AG04450 (cell line): ENCODE results near the gene KCNQ1OT1. TPM values are rescaled to one million over a fixed set of nuclear protein-coding genes. Genes with fewer than 3 reads are reported as not detected.

Experiments
- CTCF ChIA-PET: fragments of 300-600, 350-600 bp; formaldehyde crosslinking; extraction: SDS; loops from one replicate; lab custom pipeline; 2022; ENCODE audit warnings: antibody characterized with exemption, inconsistent platforms; lab: Charles Lee
- POLR2A ChIA-PET: fragments of 350-600 bp; formaldehyde crosslinking; extraction: SDS; loops from one replicate; lab custom pipeline; 2021; ENCODE audit warnings: antibody characterized with exemption, inconsistent platforms; lab: Yijun Ruan, JAX
- DNase-seq: peaks from one replicate; pipeline ENCODE4 v3.0.0-alpha.2; 2011; ENCODE audit warnings: low read depth, low spot score
- H3K27ac ChIP-seq: one replicate; pipeline ENCODE4 v1.5.1; 2012; ENCODE audit warnings: low read depth, low read length, control low read depth
- H3K27me3 ChIP-seq: one replicate; pipeline ENCODE4 v1.6.0; 2012; ENCODE audit warnings: low read length; ENCODE audit not compliant: control insufficient read depth, insufficient read depth
- H3K4me3 ChIP-seq: 2 replicates; pipeline ENCODE4 v1.5.1; 2011; ENCODE audit warnings: mild to moderate bottlenecking, low read depth, low read length, control low read depth
- H3K9me3 ChIP-seq: 2 replicates; pipeline ENCODE4 v1.5.1; 2012; ENCODE audit warnings: low read length; ENCODE audit not compliant: control insufficient read depth, insufficient read depth
- CTCF ChIP-seq: IDR thresholded peaks from 2 replicates; pipeline ENCODE4 v1.5.1; 2011; ENCODE audit warnings: low read depth, low read length, control low read depth, inconsistent platforms
- polyA plus RNA-seq: library from polyadenylated mRNA; depleted of rRNA; stranded (reverse); fragments of >200 nt; gene quantifications from 2 replicates; pipeline ENCODE4 v1.2.3, GENCODE V29; 2011

Gene KCNQ1OT1
- polyA plus RNA-seq, 1 experiment, result 0.33 TPM

- CTCF ChIA-PET, result no interaction called here
- Histone ChIP-seq H3K27me3 (no peaks in the 10 kb centered on the region), H3K4me3 (no peak overlapping the region), H3K9me3 (peaks cover 3% of the 10 kb centered on the region; the same call in 1 of the 2 replicates), H3K27ac (no peak overlapping the region)
- TF ChIP-seq CTCF, result no peak
- DNase-seq, result no peak
- POLR2A ChIA-PET, result no interaction called here
Observed at GRCh38 chr11:2625183-2625582, 74.6 kb downstream of the KCNQ1OT1 start.

- no peak for DNase-seq
- no peaks in the 10 kb centered on the region for H3K27me3 ChIP-seq
- POLR2A ChIA-PET, result no interaction called here
- H3K4me3 ChIP-seq, result no peak overlapping the region
- CTCF ChIA-PET, result no interaction called here
- TF ChIP-seq CTCF, result no peak
- H3K27ac ChIP-seq, result no peak overlapping the region
- peaks cover 3% of the 10 kb centered on the region; the same call in 1 of the 2 replicates for H3K9me3 ChIP-seq
Observed at GRCh38 chr11:2621894-2622293, 77.9 kb downstream of the KCNQ1OT1 start.

GRCh38 chr11:2612884-2613571 lies 86.8 kb downstream of the KCNQ1OT1 start:
- Histone ChIP-seq H3K4me3 (no peak overlapping the region), H3K27me3 (no peaks in the 10 kb centered on the region), H3K9me3 (peaks cover 6% of the 10 kb centered on the region; the same call in 1 of the 2 replicates), H3K27ac (no peak overlapping the region)
- no peak for TF ChIP-seq CTCF
- ChIA-PET CTCF (no interaction called here), POLR2A (no interaction called here)
- DNase-seq, result no peak

- H3K27me3 ChIP-seq, result no peaks in the 10 kb centered on the region
- TF ChIP-seq CTCF, result no peak
- H3K27ac ChIP-seq, result no peak overlapping the region
- CTCF ChIA-PET, result no interaction called here
- peaks cover 6% of the 10 kb centered on the region; the same call in 1 of the 2 replicates for H3K9me3 ChIP-seq
- no peak for DNase-seq
- H3K4me3 ChIP-seq, result no peak overlapping the region
- POLR2A ChIA-PET, result interaction anchor here (0.6 kb wide), 1 partner anchor 177 kb away, joined by 4 read pairs; no protein-coding TSS in a partner anchor
Observed at GRCh38 chr11:2609345-2609744, 90.4 kb downstream of the KCNQ1OT1 start.

GRCh38 chr11:2599561-2600189 lies 100.1 kb downstream of the KCNQ1OT1 start:
- TF ChIP-seq CTCF, result no peak
- H3K4me3 ChIP-seq, result no peak overlapping the region
- CTCF ChIA-PET, result no interaction called here
- POLR2A ChIA-PET, result no interaction called here
- H3K27me3 ChIP-seq, result peaks cover 13% of the 10 kb centered on the region
- peaks cover 4% of the 10 kb centered on the region; the same call in 1 of the 2 replicates for H3K9me3 ChIP-seq
- DNase-seq, result no peak
- H3K27ac ChIP-seq, result no peak overlapping the region
